SHP77 treated with DMSO at 0.1 percent for 48 hours (cell line): ENCODE data around the gene ADARB2.
"Not testable (repeated sequence)": the region's sequence is repeated elsewhere in the genome, so short reads cannot be mapped to it uniquely, and the experiment has no call there.

Experiments used
- DNase-seq: peaks from one replicate; lab custom pipeline; 2025; lab: John Stamatoyannopoulos, UW

The ADARB2 gene

DNA sequence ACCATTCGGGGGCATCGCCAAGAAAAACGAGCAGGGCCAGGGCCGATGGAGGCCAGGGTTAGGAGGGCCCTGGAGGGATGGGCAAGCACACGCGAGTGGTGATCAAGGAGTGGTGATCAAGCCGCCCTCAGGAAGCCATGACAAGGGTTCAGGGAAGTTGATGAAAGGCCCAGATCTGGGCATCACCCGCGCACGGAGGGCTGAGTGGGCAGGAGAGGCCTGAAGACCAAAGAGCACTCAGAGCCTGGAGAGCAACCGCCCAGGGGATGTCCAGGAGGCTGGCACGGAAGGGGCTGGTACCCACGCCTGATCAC lies 566.5 kb downstream of the ADARB2 start:
- no peak for DNase-seq

DNA sequence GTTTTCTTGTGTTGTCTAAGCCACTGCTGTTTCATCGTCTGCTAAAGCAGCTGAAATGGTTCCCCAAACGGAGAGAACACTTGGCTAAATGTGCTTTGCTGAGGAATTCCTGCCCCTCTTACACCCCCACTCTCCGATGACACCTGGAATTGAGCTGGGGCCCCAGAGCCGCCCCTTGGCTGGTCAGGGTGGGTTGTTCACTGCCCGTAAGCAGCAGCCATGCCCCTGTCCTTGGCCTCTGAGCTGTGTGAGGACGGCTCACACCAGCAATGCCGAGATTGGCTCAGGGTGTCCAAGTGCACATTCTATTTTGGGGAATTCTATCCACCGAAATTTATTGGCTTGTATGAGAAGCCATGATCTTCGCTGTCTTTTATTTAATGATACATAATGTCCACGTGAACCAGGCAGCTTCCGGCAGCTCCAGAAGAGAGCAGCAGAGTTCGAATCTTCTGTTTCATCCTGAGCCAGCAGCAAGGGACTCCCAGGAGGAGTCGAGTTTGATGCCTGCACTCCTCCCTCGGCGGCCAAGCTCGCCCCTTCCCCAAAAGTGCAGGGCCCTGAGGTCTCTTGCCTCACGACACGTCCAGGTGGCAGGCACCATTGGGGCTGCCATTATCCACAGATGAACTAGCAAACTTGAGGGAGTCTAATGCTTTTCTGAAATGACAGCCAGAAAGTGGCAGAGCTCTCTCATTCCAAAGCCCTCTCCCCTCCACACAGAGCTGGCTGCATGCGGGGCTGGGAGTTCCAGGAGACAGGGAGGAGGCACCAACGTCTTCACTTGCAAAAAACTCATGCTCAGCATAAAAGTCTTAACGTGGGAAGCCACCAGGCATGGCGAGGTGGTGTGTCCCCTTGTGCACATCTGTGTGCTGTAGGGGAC lies 567.1 kb downstream of the ADARB2 start:
- DNase-seq, result no peak

DNA sequence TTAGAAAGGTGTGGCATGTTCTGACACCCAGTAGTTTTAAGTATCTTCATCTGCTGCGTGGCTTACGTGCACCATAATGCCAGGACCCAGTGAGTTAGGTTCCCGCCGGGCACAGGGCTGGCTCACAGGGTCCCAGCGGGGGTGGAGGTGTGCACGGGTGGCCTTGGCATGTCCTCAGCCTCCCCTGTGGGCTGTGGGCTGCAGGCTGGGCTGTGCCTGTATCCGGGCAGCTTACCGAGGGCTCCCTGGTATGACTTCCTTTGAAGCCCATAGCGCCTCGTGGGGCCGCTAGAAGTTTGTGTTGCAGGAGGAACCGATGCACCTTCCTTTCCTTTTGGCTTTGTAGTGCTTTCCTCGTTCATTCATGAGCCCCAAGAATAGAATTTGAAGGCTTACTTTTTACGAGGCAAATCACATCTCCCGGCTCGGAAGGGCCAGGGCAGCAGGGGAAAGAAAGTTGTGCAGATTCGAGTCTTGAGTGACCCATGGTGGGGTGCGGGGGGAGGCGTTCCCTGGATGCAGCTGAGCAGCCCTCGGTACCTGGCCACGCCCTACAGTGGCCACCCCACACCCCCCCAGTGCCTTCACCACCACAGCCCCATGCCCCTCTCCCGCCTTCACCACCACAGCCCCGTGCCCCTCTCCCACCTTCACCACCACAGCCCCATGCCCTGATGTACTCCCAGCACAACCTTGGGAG lies 568.0 kb downstream of the ADARB2 start:
- DNase-seq, result no peak

DNA sequence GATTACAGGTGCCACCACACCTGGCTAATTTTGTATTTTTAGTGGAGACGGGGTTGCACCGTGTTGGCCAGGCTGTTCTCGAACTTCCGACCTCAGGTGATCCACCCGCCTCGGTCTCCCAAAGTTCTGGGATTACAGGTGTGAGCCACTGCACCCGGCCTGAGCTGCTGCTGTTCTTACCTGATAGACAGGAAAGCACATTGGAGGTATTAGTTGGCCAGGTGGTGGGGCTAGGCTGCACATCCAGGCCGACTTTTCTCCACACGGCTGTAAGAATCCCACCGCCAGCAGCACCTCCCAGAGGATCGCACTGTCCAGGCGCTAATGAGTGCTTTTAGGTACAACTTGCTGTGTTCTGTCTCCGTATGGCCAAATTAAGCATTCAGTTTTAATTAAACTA lies 568.6 kb downstream of the ADARB2 start:
- DNase-seq, result no peak

DNA sequence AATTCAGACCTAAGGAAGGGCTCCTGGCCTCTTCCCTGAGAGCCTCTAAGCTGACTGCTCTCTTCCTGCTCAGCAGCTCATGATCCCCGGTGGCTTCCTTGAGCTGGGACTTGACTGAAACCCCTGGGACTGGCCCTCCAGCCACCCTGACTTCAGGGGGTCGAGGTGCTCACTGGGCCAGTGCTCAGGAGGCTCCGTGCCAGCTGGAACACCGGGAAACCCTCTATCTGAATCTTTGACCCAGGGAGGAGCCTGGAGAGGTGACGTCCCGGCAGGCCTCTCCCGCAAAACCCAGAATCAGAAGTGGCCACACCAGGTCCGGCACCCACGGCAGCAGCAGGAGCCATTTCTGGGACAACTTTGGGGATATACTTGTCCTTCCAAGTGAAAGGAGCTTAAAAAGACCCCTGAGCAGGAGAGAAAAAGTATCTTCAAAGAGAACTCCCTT lies 570.5 kb downstream of the ADARB2 start:
- DNase-seq, result no peak

DNA sequence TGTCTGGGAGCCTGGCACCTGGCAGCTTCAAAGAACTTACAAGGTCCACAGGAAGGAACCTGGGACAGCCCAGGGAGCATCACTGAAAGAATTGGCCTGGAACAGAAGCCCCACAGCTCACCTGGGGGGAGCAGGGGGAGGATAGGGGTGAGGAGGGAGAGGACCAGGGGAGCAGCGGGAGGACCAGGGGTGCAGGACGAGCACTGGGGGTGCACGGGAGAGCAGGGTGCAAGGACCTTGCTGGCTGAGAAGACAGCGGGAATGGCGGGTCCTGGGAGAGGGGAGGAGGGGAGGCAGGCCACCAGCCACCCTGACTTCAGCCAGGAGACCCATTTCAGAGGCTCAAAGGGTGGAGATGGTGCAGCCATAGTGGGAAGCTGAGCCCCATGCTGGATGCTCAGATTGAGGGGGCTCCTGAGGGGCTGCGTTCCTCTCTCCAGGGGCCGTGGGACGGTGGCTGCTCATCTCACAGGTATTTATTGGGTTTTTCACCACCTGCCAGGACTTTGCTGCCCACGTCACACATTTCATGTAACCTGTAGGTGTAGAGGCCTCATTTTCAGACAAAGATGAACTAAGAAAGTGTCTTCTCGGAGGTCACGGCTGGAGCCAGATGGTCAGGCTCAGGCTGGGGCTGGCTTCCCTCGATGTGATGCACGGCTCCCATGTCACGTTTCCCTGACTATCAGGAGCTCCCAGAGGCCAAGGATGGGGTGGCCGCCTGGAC lies 571.1 kb downstream of the ADARB2 start:
- no peak for DNase-seq

DNA sequence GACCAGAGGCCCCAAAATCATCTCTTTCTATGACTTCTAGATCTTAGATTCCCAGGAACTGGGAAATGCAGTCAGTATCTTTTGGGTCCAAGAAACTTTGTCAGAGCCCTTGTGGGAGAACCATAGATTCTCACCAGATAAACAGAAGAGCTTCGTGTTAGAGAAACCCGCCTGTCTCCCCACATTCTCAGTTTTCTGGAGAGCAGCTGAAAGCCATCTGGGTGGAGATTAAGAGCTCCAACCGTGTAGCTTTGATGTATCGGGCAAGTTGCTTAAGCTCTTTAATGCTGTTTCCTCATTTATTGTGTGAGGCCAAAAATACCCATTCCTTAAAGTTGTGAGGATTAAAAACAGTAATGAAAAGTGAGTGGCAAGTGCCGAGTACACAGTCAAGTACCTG lies 573.5 kb downstream of the ADARB2 start:
- no peak for DNase-seq

DNA sequence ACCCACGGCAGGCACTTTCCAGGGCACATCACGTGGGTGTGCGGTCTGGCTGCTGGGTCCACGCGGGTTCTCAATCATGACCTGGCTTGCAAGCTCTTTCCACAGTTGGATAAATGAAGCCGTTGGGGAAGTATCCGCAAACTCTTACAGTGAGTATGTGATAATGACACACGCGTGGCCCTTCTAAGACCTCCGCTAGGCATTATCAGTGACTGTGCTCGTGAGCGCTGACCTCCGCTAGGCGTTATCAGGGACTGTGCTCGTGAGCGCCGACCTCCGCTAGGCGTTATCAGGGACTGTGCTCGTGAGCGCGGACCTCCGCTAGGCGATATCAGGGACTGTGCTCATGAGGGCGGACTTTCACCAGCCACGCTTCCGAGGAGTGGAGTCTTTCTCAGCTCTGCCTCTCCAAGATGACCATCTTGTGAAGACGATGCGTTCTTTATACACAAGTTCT lies 574.1 kb downstream of the ADARB2 start:
- DNase-seq, result no peak

DNA sequence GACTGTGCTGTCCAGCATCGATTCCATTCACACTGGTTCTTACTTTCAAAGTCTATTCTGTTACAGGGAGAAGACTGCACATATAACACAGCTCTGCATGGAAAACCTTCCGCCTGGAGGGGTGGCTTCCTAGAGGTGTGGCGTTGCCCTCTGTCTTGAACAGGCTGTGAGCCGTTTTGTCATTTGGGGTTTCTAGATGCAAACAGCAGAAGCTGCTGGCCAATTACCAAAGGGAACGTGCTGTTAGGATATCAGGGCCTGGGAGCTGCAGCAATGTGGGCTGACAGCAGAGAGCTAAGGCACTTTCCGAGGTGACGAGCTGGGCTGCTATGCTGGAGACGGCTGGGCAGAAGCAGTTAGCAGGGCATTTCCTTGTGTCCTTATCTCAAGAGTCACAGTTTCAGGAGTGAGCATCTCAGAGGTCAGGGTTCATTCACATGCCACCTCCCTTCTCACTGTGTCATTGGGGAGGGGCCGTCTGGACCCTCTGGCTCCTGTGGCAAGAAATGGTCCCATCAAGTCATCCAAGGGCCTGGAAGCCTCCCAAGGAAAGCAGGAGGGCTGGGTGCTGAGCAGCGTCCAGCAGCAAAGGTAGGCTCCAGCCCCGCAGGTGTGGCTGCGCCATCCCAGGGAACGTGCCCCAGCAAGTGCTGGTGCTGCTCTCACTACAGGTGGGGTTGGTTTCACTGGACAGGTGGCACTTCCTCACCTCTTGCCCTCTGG lies 574.7 kb downstream of the ADARB2 start:
- no peak for DNase-seq

DNA sequence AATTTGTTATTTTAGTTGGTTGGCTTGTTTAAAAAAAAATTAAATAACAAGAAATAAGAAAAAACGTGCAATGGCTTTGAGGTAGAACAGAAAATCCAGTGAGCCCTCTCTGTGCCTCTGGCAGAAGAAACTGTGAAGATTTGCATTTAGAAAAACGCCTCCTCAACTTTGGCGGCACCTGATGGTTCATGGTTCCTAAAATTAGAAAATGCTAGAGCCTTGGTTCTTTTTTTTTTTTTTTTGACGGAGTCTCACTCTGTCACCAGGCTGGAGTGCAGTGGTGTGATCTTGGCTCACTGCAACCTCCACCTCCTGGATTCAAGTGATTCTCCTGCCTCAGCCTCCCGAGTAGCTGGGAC lies 576.0 kb downstream of the ADARB2 start:
- DNase-seq, result not testable (repeated sequence)

DNA sequence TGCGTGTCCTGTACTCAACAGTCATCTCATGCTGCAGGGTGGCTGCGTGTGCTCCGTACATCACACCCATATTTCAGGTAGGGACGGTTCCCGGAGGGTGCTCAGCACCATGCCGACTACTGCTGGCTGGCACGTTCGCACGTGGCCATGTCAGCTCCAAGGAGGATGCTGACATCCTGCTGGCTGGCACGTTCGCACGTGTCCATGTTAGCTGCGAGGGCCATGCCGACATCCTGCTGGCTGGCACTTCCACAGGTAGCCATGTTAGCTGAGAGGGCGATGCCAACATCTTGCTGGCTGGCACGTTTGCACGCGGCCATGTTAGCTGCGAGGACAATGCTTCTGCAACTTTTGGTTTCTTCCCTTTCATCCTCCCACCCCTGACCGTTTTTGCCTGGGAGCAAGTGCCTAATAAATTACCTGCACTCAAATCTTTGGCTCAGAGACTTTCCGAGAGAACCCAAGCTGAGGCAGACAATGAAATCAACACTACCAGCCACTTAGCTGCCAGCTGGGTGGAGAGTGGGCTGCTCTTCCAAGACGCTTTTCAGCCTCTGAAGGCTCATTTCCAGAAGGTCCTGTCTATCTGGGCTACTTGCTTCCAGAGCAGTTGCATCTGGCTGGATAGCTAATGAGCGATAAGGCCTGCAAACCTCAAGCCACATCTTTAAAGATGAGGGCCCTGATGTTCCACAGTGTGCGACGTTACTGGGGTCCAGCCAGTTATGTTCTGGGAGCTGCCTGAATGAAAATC lies 576.6 kb downstream of the ADARB2 start:
- DNase-seq, result no peak

DNA sequence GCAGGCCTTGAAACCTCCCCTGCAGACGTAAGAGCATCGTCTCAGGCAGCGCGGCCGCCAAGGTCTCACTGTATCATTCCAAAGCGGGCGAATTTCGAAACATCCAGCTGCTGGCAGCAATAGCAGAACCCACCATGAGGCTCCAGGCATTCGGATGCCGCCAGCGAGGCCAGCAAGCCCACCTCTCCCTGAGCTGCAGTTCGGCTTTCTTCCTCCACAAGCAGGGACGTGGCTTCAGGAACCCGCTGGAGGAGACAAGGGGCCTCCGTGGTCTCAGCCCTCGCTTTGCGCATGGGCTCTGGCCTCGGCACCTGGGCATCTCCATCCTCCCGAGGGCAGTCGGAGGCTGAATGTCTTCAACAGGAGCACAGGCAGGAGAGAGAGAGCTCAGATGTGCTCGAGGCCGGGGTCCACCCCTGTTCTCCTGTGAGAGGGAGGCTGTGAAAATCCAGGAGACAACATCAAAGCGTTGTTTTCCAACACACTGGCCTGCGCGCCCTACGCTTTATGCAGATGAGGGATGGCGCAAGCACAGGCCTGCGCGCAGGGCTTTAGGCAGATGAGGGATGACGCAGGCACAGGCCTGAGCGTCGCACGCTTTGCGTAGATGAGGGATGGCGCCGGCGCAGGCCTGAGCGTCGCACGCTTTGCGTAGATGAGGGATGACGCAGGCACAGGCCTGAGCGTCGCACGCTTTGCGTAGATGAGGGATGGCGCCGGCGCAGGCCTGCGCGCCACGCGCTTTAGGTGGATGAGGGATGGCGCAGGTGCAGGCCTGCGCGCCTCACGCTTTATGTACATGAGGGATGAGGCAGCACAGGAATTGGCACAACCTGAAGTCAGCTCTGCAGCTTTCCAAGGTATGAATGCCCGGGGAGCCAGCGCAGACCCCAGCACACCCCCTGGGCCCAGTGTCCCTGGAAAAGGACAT lies 577.9 kb downstream of the ADARB2 start:
- no peak for DNase-seq

DNA sequence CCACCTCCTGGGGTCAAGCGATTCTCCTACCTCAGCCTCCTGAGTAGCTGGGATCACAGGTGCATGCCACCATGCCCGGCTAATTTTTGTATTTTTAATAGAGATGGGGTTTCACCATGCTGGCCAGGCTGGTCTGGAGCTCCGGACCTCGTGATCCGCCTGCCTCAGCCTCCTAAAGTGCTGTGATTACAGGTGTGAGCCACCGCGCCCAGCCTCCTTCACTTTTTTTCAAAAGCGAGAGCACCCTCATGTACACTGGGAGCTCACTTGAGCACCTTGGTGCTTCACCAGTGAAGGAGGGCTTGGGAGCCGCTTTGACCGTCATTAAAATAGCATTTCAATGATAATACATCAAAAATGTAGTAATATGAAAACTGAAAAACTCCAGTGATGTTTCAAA lies 578.8 kb downstream of the ADARB2 start:
- DNase-seq, result not testable (repeated sequence)

DNA sequence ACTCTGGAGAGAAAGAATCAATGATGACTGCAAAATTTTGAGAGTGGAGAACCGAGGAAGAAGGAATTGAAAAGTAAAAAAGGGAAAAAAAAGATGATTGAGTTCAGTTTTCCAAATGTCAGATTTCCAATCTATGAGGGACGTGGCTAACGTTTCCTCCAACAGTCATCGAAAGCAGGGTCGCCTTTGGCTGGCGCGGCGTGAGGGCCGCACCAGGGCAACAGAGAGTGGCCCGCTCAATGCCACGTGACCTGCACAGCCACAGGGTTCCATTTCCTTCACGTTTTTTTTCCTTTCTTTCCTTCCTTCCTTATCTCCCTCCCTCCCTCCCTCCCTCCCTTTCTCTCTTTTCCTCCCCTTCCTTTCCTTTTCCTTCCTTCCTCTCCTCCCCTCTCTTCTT lies 579.3 kb downstream of the ADARB2 start:
- no peak for DNase-seq

DNA sequence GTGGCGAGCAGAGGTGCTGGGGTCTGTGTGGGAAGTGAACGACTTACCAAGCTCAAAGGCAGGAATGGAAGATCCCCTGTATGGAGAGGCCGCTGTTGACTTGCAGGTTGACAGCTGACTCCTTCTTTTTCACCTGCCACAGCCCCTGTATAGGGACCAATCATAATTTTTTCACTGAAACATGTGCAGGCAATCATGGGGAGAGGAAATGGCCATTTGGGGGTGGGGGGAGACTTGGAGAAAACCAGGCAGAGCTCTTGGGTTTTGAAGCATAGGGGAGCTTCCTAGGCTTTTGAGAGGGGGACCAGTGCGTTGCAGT lies 579.8 kb downstream of the ADARB2 start:
- no peak for DNase-seq

DNA sequence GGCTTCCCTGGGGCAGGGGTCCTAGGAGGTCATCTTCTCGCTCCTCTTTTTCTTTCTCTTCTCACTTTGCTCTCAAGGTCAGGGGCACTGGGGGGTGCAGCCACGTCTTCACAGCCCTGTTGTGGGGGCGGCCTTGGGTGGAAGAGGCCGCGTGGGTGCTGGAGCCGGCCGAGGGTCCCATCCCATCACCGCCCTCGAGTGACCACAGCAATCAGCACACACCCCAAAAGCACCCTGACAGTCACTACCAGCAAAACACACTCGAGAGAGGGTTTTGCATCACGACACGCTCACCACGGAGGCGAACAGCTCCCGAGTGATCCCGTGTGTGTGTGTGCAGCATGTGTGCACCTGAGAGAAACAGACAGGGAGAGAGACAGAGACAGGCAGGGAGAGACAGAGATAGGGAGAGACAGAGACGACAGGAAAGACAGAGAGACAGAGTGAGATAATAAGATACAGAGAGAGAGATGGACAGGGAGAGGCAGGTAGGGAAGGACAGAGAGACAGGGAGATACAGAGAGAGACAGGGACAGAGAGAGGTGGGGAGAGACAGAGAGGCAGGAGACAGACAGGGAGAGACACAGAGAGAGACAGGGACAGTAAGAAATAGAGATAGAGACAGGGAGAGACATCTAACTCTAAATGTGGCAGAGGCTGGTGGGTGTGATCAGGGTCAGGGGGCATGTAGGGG lies 580.3 kb downstream of the ADARB2 start:
- DNase-seq, result no peak

DNA sequence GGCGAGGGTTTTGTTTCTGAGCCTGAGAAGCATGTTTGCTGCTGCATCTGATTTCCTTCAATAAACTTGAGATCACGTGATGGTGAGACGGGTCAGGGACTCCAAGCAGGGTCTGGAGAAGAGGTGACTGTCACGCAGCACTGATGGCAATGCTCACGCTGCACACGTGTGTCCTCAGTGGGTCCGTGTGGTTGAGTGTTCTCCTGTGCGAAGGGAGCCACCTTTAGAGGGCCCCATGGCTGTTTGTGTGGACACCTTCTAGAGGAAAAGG lies 580.8 kb downstream of the ADARB2 start:
- no peak for DNase-seq

DNA sequence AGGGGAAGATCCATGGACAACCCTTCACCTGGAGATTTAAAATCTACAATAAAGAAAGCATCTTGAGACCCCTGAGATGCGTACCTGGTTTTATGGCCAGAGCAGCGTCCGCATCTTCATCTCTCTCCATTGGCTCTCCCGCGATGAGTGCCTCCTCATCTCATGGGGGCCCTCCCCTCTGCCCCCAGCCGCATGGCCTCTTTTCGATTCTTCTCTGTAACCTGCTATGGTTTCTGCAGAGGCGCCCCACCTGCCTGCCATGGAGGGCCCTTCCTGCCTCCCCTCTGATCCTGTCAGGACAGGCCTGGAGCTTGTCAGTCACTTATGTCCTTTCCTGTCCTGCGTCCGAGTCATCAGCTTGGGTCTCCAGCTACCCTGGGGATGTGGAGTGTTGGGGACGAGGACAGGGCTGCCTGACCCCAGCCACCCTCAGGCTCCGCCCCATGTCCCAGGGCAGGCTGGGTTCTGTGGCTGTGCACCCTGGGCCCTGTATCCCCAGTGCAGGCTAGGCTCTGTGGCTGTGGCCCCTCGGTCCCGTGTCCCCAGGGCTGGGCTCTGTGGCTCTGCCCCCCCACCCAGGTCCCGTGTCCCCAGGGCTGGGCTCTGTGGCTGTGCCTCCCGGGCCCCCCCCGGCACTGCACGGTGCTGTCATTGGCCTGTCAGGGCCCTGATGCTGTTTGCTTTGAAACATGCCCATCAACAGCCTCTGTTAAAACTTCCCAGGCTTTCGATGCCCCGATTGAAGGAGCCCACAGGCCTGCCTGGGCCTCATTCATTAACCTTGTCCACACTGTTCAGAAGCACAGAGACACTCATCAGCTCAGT lies 581.3 kb downstream of the ADARB2 start:
- no peak for DNase-seq
